B cell (primary cell): ENCODE measurements around the gene TMEM119. TPM values are rescaled to one million over a fixed set of nuclear protein-coding genes. Genes with fewer than 3 reads are reported as not detected.

ENCODE experiments used
- ATAC-seq: fragments of 200-7000 bp; cut with Tn5 transposase; one replicate; pipeline ENCODE4 v1.10.0; 2021; ENCODE audit warnings: low read depth, mild to moderate bottlenecking, moderate number of reproducible peaks, moderate library complexity
- CTCF ChIA-PET: fragments of 350-600 bp; sonication (Branson Sonifier 250); formaldehyde crosslinking; loops from one replicate; lab custom pipeline; 2021; ENCODE audit warnings: antibody characterized with exemption, inconsistent platforms; lab: Charles Lee
- POLR2A ChIA-PET: fragments of 350-600 bp; sonication (Branson Sonifier 250); formaldehyde crosslinking; loops from one replicate; lab custom pipeline; 2021; ENCODE audit warnings: antibody characterized with exemption; lab: Charles Lee
- DNase-seq: peaks from one replicate; pipeline ENCODE4 v3.0.0; 2013
- H2AFZ ChIP-seq: 2 replicates; pipeline ENCODE4 v1.6.1; 2012; ENCODE audit warnings: mild to moderate bottlenecking, low read depth, low read length; ENCODE audit not compliant: insufficient read depth, poor library complexity, severe bottlenecking
- H3K27ac ChIP-seq, 2 donors: 1 replicate in 1 of 2; 2 replicates in 1 of 2; pipeline ENCODE4 v1.5.1; 2012 to 2013; ENCODE audit warnings: low read length in 2 of 2, mild to moderate bottlenecking in 2 of 2, moderate library complexity in 1 of 2
- H3K27me3 ChIP-seq, 4 experiments: fragments of 200-600 bp in 1 of 4; sonication (generic) in 1 of 4; replicated peaks in 1 of 4; 1 replicate in 2 of 4; 2 replicates in 2 of 4; pipeline versions ENCODE4 v1.6.1 to v1.7.0; 2013 to 2016; ENCODE audit warnings: low read length in 3 of 4, mild to moderate bottlenecking in 2 of 4, mixed read lengths in 1 of 4, moderate library complexity in 1 of 4; ENCODE audit not compliant: insufficient read depth in 4 of 4, control insufficient read depth in 3 of 4; ENCODE audit errors: control extremely low read depth in 1 of 4
- H3K36me3 ChIP-seq, 2 experiments: replicated peaks in 1 of 2; 1 replicate in 1 of 2; 2 replicates in 1 of 2; pipeline versions ENCODE4 v1.6.1 to v1.7.1; 2013; ENCODE audit warnings: low read length in 1 of 2; ENCODE audit not compliant: insufficient read depth in 2 of 2, control insufficient read depth in 1 of 2; ENCODE audit errors: control extremely low read depth in 1 of 2, extremely low read depth in 1 of 2
- H3K4me1 ChIP-seq, 2 donors: fragments of 200-600 bp in 1 of 2; sonication (generic) in 1 of 2; 1 replicate in 1 of 2; 2 replicates in 1 of 2; pipeline versions ENCODE4 v1.5.1 to v1.6.1; 2013 to 2017; ENCODE audit warnings: low read length in 2 of 2; ENCODE audit not compliant: control insufficient read depth in 2 of 2, insufficient read depth in 2 of 2
- H3K4me2 ChIP-seq: replicated peaks from 2 replicates; pipeline ENCODE3; 2012; ENCODE audit warnings: mild to moderate bottlenecking, low read depth, low read length; ENCODE audit not compliant: poor library complexity, severe bottlenecking
- H3K4me3 ChIP-seq, 5 experiments: fragments of 200-600 bp in 1 of 5; sonication (generic) in 1 of 5; 1 replicate in 3 of 5; 2 replicates in 2 of 5; pipeline versions ENCODE4 v1.5.1 to v1.7.0; 2011 to 2016; ENCODE audit warnings: low read length in 4 of 5, mild to moderate bottlenecking in 4 of 5, low read depth in 2 of 5, control low read depth in 1 of 5, moderate library complexity in 1 of 5; ENCODE audit not compliant: insufficient read depth in 1 of 5; ENCODE audit errors: control extremely low read depth in 1 of 5, extremely low read depth in 1 of 5
- H3K79me2 ChIP-seq: fragments of 200-600 bp; sonication (generic); one replicate; pipeline ENCODE4 v1.6.0; 2016; ENCODE audit warnings: low read length; ENCODE audit not compliant: control insufficient read depth, insufficient read depth
- H3K9ac ChIP-seq: fragments of 200-600 bp; sonication (generic); 2 replicates; pipeline ENCODE4 v1.6.1; 2017; ENCODE audit warnings: mild to moderate bottlenecking, low read length, moderate library complexity
- H3K9me3 ChIP-seq, 3 donors: one replicate each; pipeline versions ENCODE4 v1.6.1 to v1.7.1; 2013; ENCODE audit warnings: low read length in 2 of 3; ENCODE audit not compliant: control insufficient read depth in 2 of 3, insufficient read depth in 1 of 3; ENCODE audit errors: control extremely low read depth in 1 of 3
- H4K20me1 ChIP-seq: 2 replicates; pipeline ENCODE4 v1.6.0; 2012; ENCODE audit warnings: mild to moderate bottlenecking, low read length; ENCODE audit not compliant: insufficient read depth, control insufficient read depth, poor library complexity, severe bottlenecking
- H3K27ac Mint-ChIP-seq: one replicate; pipeline ENCODE4 v1.8.0; 2021; ENCODE audit warnings: mixed read lengths
- H3K27me3 Mint-ChIP-seq: one replicate; pipeline ENCODE4 v1.8.0; 2021; ENCODE audit warnings: mixed read lengths
- H3K4me1 Mint-ChIP-seq: one replicate; pipeline ENCODE4 v1.8.0; 2021; ENCODE audit warnings: mixed read lengths
- H3K4me3 Mint-ChIP-seq: one replicate; pipeline ENCODE4 v1.8.0; 2021; ENCODE audit warnings: mixed read lengths
- H3K9me3 Mint-ChIP-seq: one replicate; pipeline ENCODE4 v1.8.0; 2022; ENCODE audit warnings: mixed read lengths; ENCODE audit not compliant: insufficient read depth
- CTCF ChIP-seq: fragments of 200-600 bp; IDR thresholded peaks from one replicate; pipeline ENCODE4 v1.8.0; 2022; ENCODE audit warnings: antibody characterized with exemption, mild to moderate bottlenecking
- EZH2 ChIP-seq: IDR thresholded peaks from 2 replicates; pipeline ENCODE4 v1.6.1; 2012; ENCODE audit warnings: borderline replicate concordance, low read depth, mild to moderate bottlenecking, moderate library complexity, low read length; ENCODE audit not compliant: insufficient read depth, poor library complexity, severe bottlenecking
- WGBS: methylation state at CpG from one replicate; pipeline ENCODE4 v1.1.5; 2013; ENCODE audit warnings: missing lambda C conversion rate; ENCODE audit not compliant: insufficient coverage; 5-methylcytosine and 5-hydroxymethylcytosine counted together
- intact Hi-C: fragments of 100-400 bp; cut with micrococcal nuclease; formaldehyde crosslinking; loops from one replicate; pipeline ENCODE4 v1.10.0; 2022
- polyA plus RNA-seq: library from polyadenylated mRNA; depleted of rRNA; stranded (reverse); fragments of >200 nt; gene quantifications from 2 replicates; pipeline ENCODE4 v1.2.3, GENCODE V29; 2012
- total RNA-seq, 2 donors: library from RNA; stranded (reverse); fragments of 120-200 nt in 1 of 2; gene quantifications; 1 replicate in 1 of 2; 2 replicates in 1 of 2; pipeline versions ENCODE4 v1.2.3 to v1.2.4, GENCODE V29; 2013 to 2022

Gene TMEM119
- total and polyA plus RNA-seq, 2 donors (not counting 1 experiment from before 2014, with no cell fraction given): 0.25 TPM; not detected in 1

- no peak for TF ChIP-seq CTCF
- TF ChIP-seq EZH2: no peak
- Histone ChIP-seq H3K27me3 (no peaks in the 10 kb centered on the region), H3K79me2 (peaks cover 27% of the 10 kb centered on the region), H3K9ac (no peak overlapping the region), H4K20me1 (no peaks in the 10 kb centered on the region), H3K27ac (no peak overlapping the region), H3K9me3 (peaks cover 0 to 22% (median 4%) of the 10 kb centered on the region in 3 donors), H3K4me3 (no peak overlapping the region), H3K36me3 (peaks cover 0 to 11% of the 10 kb centered on the region in 2 experiments), H3K4me2 (no peak overlapping the region), H2AFZ (no peak overlapping the region), H3K4me1 (peaks cover 48 to 64% of the 10 kb centered on the region in 2 donors)
- DNase-seq: no peak
- H3K4me1 Mint-ChIP-seq: peaks cover 62% of the 10 kb centered on the region
- H3K4me3 Mint-ChIP-seq: no peak overlapping the region
- H3K27me3 Mint-ChIP-seq: no peaks in the 10 kb centered on the region
- intact Hi-C loops: no loop called here
- no peaks in the 10 kb centered on the region for H3K9me3 Mint-ChIP-seq
- ChIA-PET POLR2A (interaction anchor here (0.7 kb wide), 1 partner anchor 8 kb away, joined by 3 read pairs; no protein-coding TSS in a partner anchor), CTCF (interaction anchor here (0.6 to 17.3 kb wide), 5 partner anchors 10 to 113 kb away, joined by 3 to 431 read pairs (median 3); partner anchors contain the start of gene ISCU)
- peak overlapping the region; percentile 70 for H3K27ac Mint-ChIP-seq
- WGBS: 94% methylated on average over 6 of the region's 8 CpGs
- ATAC-seq: no peak
Observed at GRCh38 chr12:108627134-108627920, 29.4 kb upstream of the TMEM119 start.

GRCh38 chr12:108625228-108625627 is 27.3 kb upstream of the TMEM119 start:
- intact Hi-C loops: no loop called here
- no peak for ATAC-seq
- Mint-ChIP-seq H3K27me3 (no peaks in the 10 kb centered on the region), H3K27ac (no peak overlapping the region), H3K9me3 (no peaks in the 10 kb centered on the region), H3K4me3 (no peak overlapping the region), H3K4me1 (peaks cover 54% of the 10 kb centered on the region)
- no peaks in the 10 kb centered on the region for H4K20me1 ChIP-seq
- H3K27ac ChIP-seq: no peak overlapping the region
- WGBS: 100% methylated on average over 1 of the region's 3 CpGs
- no peak for DNase-seq
- peaks cover 0 to 11% of the 10 kb centered on the region in 2 experiments for H3K36me3 ChIP-seq
- CTCF ChIA-PET: no interaction called here
- TF ChIP-seq EZH2 (no peak), CTCF (no peak)
- H3K9ac ChIP-seq: no peak overlapping the region
- peaks cover 33 to 50% of the 10 kb centered on the region in 2 donors for H3K4me1 ChIP-seq
- H2AFZ ChIP-seq: no peak overlapping the region
- POLR2A ChIA-PET: no interaction called here
- H3K4me3 ChIP-seq: no peak overlapping the region
- H3K27me3 ChIP-seq: no peaks in the 10 kb centered on the region
- H3K79me2 ChIP-seq: peaks cover 32% of the 10 kb centered on the region
- H3K9me3 ChIP-seq: peaks cover 0 to 15% (median 0%) of the 10 kb centered on the region in 3 donors
- H3K4me2 ChIP-seq: no peak overlapping the region
